Breast epithelium (tissue), 4 donors: ENCODE results near the gene TSPAN32. TPM values are rescaled to one million over a fixed set of nuclear protein-coding genes. Genes with fewer than 3 reads are reported as not detected.

Source experiments
- DNase-seq, 2 donors: peaks; one replicate each; pipeline ENCODE4 v3.0.0-alpha.2; 2019; ENCODE audit warnings: low spot score in 2 of 2
- H3K27ac ChIP-seq, 2 donors: fragments of 200-600 bp; sonication (generic) in 1 of 2; one replicate each; pipeline ENCODE4 v1.5.1; 2016 to 2019; ENCODE audit warnings: mild to moderate bottlenecking in 1 of 2
- H3K27me3 ChIP-seq, 2 donors: fragments of 200-600 bp; sonication (generic) in 1 of 2; one replicate each; pipeline versions ENCODE4 v1.5.1 to v1.6.0; 2017 to 2019; ENCODE audit warnings: control low read depth in 1 of 2, mild to moderate bottlenecking in 1 of 2
- H3K36me3 ChIP-seq: fragments of 200-600 bp; one replicate; pipeline ENCODE4 v1.5.1; 2019
- H3K4me1 ChIP-seq, 2 donors: fragments of 200-600 bp; sonication (generic); one replicate each; pipeline ENCODE4 v1.5.1; 2016 to 2019; ENCODE audit warnings: control low read depth in 1 of 2
- H3K4me3 ChIP-seq, 3 donors: fragments of 200-600 bp; sonication (generic); 1 replicate in 2 of 3; 2 replicates in 1 of 3; pipeline ENCODE4 v1.5.1; 2016 to 2019; ENCODE audit warnings: mild to moderate bottlenecking in 3 of 3, moderate library complexity in 2 of 3
- H3K9me3 ChIP-seq, 2 donors: fragments of 200-600 bp; sonication (generic) in 1 of 2; one replicate each; pipeline ENCODE4 v1.5.1; 2016 to 2019; ENCODE audit warnings: control low read depth in 1 of 2
- POLR2A ChIP-seq: fragments of 450-650 bp; IDR thresholded peaks from one replicate; pipeline ENCODE4 v1.6.1; 2016; ENCODE audit warnings: antibody characterized with exemption, mild to moderate bottlenecking, moderate library complexity
- POLR2AphosphoS5 ChIP-seq, 3 donors: sonication (generic); formaldehyde crosslinking; IDR thresholded peaks; one replicate each; pipeline ENCODE4 v1.6.1; 2017; ENCODE audit warnings: antibody characterized with exemption in 3 of 3
- intact Hi-C: fragments of 100-400 bp; cut with DNase I; formaldehyde crosslinking; loops from one replicate; pipeline ENCODE4 v1.15.1; 2023; ENCODE audit warnings: low total_unique reads
- total RNA-seq, 3 donors: library from RNA; depleted of rRNA; stranded (reverse); fragments of >200 nt; gene quantifications; one replicate each; pipeline ENCODE4 v1.1.0, GENCODE V29; 2016
- TF ChIP-seq, protein P1 (sequence below), 3 donors: fragments of 450-650 bp; IDR thresholded peaks; one replicate each; pipeline ENCODE4 v1.5.1; 2016 to 2017; ENCODE audit warnings: antibody characterized with exemption in 3 of 3, mild to moderate bottlenecking in 3 of 3, moderate library complexity in 3 of 3

The TSPAN32 gene
- total RNA-seq, 3 donors from 2014 or later: 0.33 to 2.4 (median 1.0) TPM

DNA sequence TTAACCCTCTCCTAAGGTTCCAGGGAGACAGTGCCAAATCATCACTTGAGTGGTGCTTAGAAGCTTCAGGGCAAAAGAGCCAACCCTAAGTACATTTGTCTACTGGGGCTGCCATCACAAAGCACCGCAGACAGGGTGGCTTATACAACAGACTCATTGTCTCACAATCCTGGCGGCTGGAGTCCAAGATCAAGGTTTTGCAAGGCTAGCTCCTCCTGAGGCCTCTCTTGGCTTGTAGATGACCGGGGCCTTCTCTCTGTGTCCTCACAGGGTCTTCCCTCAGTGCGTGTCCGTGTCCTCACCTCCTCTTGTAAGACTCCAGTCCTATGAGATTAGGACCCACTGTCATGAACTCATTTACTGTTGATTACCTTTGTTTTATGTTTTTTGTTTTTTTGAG, 41.2 kb downstream of the TSPAN32 start:
- TF ChIP-seq, protein P1, sequence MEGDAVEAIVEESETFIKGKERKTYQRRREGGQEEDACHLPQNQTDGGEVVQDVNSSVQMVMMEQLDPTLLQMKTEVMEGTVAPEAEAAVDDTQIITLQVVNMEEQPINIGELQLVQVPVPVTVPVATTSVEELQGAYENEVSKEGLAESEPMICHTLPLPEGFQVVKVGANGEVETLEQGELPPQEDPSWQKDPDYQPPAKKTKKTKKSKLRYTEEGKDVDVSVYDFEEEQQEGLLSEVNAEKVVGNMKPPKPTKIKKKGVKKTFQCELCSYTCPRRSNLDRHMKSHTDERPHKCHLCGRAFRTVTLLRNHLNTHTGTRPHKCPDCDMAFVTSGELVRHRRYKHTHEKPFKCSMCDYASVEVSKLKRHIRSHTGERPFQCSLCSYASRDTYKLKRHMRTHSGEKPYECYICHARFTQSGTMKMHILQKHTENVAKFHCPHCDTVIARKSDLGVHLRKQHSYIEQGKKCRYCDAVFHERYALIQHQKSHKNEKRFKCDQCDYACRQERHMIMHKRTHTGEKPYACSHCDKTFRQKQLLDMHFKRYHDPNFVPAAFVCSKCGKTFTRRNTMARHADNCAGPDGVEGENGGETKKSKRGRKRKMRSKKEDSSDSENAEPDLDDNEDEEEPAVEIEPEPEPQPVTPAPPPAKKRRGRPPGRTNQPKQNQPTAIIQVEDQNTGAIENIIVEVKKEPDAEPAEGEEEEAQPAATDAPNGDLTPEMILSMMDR (IDR thresholded peaks at IDR 0.05): no peak
- TF ChIP-seq POLR2A (no peak), POLR2AphosphoS5 (IDR thresholded peaks at IDR 0.05) (no peak)
- DNase-seq: peak; percentile 43 to 48
- Histone ChIP-seq H3K27ac (no peak overlapping the region), H3K9me3 (peaks cover 0 to 4% of the 10 kb centered on the region in 2 donors), H3K36me3 (no peaks in the 10 kb centered on the region), H3K4me1 (no peaks in the 10 kb centered on the region), H3K27me3 (no peaks in the 10 kb centered on the region), H3K4me3 (no peak overlapping the region)
- intact Hi-C loops: no loop called here

DNA sequence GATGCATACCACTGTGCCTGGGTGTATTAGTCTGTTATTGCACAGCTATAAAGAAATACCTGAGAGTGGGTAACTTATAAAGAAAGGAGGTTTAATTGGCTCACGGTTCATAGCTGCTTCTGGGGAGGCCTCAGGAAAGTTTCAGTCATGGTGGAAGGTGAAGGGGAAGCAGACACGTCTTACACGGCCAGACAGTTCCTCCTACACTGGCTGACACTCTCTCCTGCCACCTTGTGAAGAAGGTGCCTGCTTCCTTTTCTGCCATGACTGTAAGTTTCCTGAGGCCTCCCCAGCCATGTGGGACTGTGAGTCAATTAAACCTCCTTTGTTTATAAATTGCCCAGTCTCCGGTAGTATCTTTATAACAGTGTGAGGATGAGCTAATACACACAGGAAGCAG, 41.7 kb downstream of the TSPAN32 start:
- no peaks in the 10 kb centered on the region for H3K4me1 ChIP-seq
- no peak for TF ChIP-seq POLR2A
- TF ChIP-seq, protein P1 (IDR thresholded peaks at IDR 0.05): no peak
- TF ChIP-seq POLR2AphosphoS5 (IDR thresholded peaks at IDR 0.05): no peak

DNA sequence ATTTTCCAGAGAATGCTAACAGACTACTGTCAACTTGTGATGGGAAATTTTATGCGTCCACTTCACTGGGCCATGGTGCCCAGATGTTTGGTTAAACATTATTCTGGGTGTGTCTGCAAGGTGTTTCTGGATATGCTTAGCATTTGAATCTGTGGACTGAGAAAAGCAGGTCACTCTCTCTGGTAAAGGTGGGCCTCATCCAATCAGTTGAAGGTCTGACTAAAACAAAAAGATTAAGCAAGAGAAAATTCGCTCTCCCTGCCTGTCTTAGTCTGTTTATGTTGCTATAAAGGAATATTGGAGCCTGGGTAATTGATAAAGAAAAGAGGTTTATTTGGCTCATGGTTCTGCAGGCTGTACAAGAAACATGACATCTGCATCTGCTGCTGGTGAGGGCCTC, 43.2 kb downstream of the TSPAN32 start:
- Histone ChIP-seq H3K4me1 (no peaks in the 10 kb centered on the region), H3K9me3 (peaks cover 12 to 13% of the 10 kb centered on the region in 2 donors), H3K27me3 (no peaks in the 10 kb centered on the region), H3K27ac (no peak overlapping the region), H3K4me3 (no peak overlapping the region), H3K36me3 (no peaks in the 10 kb centered on the region)
- DNase-seq: no peak
- TF ChIP-seq POLR2AphosphoS5 (IDR thresholded peaks at IDR 0.05) (no peak), POLR2A (no peak)
- intact Hi-C loops: no loop called here

More for the DNA sequence above, 41.7 kb downstream of the TSPAN32 start:
- no peak overlapping the region for H3K4me3 ChIP-seq
- no peak overlapping the region for H3K27ac ChIP-seq
- H3K36me3 ChIP-seq: no peaks in the 10 kb centered on the region
- peaks cover 0 to 4% of the 10 kb centered on the region in 2 donors for H3K9me3 ChIP-seq
- intact Hi-C loops: no loop called here
- no peak for DNase-seq
- H3K27me3 ChIP-seq: no peaks in the 10 kb centered on the region

DNA sequence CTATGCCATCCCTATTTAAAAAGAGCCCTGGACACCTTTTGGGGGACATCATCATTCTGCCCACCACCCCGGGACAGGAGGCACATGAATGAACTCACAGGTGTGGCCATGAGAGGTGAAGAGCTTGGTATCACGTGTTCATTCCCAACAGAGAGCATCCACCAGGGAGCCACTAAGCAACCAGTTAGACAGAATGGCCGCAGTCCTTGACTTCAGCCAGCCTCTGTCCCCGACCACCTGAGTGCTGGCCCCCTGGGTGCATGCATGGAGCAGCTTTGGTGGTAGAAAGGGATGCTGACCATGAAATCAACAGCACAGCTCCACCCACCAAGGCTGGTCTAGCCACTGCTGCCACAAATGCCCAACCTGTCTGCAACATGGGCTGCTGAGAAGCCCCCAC, 44.2 kb downstream of the TSPAN32 start:
- Histone ChIP-seq H3K36me3 (no peaks in the 10 kb centered on the region), H3K27me3 (no peaks in the 10 kb centered on the region), H3K4me1 (no peaks in the 10 kb centered on the region), H3K27ac (no peak overlapping the region), H3K4me3 (no peak overlapping the region), H3K9me3 (peaks cover 12 to 14% of the 10 kb centered on the region in 2 donors)
- TF ChIP-seq POLR2AphosphoS5 (IDR thresholded peaks at IDR 0.05) (no peak), POLR2A (no peak)
- TF ChIP-seq, protein P1 (IDR thresholded peaks at IDR 0.05): no peak
- intact Hi-C loops: no loop called here
- DNase-seq: peak in 1 of 2 donors; percentile 22

DNA sequence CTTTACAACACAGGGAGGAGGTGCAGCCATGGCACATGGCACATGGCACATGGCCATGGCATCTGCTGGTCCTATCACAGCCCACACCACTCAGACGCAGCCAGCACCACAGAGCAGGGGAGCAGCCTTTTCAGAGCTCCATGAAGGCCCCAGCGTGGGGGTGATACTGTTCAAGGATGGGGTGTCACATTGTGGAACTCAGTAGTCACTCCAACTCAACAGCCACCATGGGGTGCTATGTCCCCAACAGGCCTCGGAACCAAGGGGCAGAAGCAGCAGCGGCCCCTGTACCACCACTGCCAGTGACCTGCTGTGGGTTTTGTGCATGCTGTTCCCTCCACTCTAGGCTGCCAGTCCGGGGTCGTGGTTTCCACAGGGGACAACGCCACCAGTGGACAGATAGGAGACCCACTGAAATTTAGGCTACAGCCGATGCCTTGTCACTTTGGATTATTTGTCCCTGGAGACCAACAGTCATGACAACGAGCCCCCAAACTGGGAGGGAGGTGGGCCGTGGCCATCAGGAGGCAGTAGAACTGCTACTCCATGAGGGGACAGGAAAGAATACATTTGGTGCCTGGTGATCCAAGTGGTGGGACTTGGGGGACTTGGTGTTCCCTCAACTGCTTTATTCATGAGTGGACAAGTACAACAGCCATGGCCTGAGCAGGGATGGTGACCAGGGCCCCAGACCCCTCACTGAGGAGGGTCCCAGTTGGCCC, 44.9 kb downstream of the TSPAN32 start:
- Histone ChIP-seq H3K36me3 (no peaks in the 10 kb centered on the region), H3K4me1 (no peaks in the 10 kb centered on the region), H3K27me3 (no peaks in the 10 kb centered on the region), H3K4me3 (no peak overlapping the region), H3K27ac (no peak overlapping the region), H3K9me3 (peaks cover 12 to 14% of the 10 kb centered on the region in 2 donors)
- intact Hi-C loops: no loop called here
- TF ChIP-seq, protein P1 (IDR thresholded peaks at IDR 0.05): no peak
- TF ChIP-seq POLR2A (no peak), POLR2AphosphoS5 (IDR thresholded peaks at IDR 0.05) (no peak)
- DNase-seq: peak in 1 of 2 donors; percentile 14
